EH (cell line): ENCODE measurements around the gene TMEM37.

Experiments
- DNase-seq: peaks from one replicate; pipeline ENCODE4 v3.0.0-alpha.2; 2015; ENCODE audit warnings: low read depth

Gene TMEM37

GRCh38 chr2:119433636-119434327 lies 2.1 kb downstream of the TMEM37 start:
- DNase-seq: no peak

- DNase-seq: no peak
Measured at GRCh38 chr2:119434664-119435063, 3.0 kb downstream of the TMEM37 start.

- DNase-seq: no peak
Measured at GRCh38 chr2:119435081-119435952, 3.7 kb downstream of the TMEM37 start.

- DNase-seq: no peak
Measured at GRCh38 chr2:119435953-119436297, 4.3 kb downstream of the TMEM37 start.

- no peak for DNase-seq
Measured at GRCh38 chr2:119436993-119437772, 5.5 kb downstream of the TMEM37 start.

GRCh38 chr2:119438128-119438656 lies 6.5 kb downstream of the TMEM37 start:
- no peak for DNase-seq

GRCh38 chr2:119438726-119439284 lies 7.2 kb downstream of the TMEM37 start:
- DNase-seq: no peak

GRCh38 chr2:119439574-119440500 lies 8.2 kb downstream of the TMEM37 start:
- DNase-seq: no peak

GRCh38 chr2:119440501-119440870 lies 8.8 kb downstream of the TMEM37 start:
- no peak for DNase-seq

- no peak for DNase-seq
Measured at GRCh38 chr2:119440873-119441272, 9.2 kb downstream of the TMEM37 start.

- DNase-seq: no peak
Measured at GRCh38 chr2:119441376-119442225, 9.9 kb downstream of the TMEM37 start.

- DNase-seq: no peak
Measured at GRCh38 chr2:119442226-119442619, 10.6 kb downstream of the TMEM37 start.

GRCh38 chr2:119442850-119443249 lies 11.2 kb downstream of the TMEM37 start:
- no peak for DNase-seq

GRCh38 chr2:119446037-119446436 lies 14.4 kb downstream of the TMEM37 start:
- DNase-seq: no peak

- DNase-seq: no peak
Measured at GRCh38 chr2:119448427-119449141, 16.9 kb downstream of the TMEM37 start.

- no peak for DNase-seq
Measured at GRCh38 chr2:119449521-119449920, 17.9 kb downstream of the TMEM37 start.

GRCh38 chr2:119451336-119452050 lies 19.8 kb downstream of the TMEM37 start:
- DNase-seq: no peak

GRCh38 chr2:119453972-119454593 lies 22.4 kb downstream of the TMEM37 start:
- no peak for DNase-seq
